ENCODE measurements around the gene ANKRD34A. TPM values are rescaled to one million over a fixed set of nuclear protein-coding genes. Genes with fewer than 3 reads are reported as not detected.

Gene ANKRD34A
- polyA plus RNA-seq, 1 donor = 0.79 TPM

DNA sequence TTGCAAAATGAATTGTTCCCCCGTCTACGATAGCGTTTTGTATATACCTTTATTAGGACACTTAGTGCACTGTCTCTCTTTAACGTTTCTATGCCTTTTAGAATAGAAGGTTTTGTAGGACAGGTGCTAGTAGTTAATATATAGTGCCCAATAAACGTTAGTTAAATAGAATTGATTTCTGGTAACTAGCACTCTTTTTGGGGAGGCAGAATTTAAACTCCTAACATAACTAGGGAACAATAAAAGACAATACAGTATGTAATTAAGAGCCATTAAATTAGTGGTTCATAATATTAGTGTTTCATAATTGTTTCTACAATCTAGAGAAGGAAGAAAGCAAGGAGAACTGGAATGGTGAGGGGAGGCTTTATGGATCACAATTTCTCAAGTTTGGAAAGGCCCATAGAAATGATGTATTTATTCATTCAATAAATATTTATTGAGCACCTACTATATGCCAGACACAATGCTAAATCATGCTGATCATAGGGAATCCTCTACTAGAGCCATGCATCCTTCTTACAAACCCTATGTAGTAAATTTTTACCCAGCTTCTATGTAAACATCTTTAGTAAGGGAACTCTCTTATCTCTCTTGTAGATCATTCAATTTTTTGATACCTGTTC, 857 bp upstream of the ANKRD34A start:
- Histone ChIP-seq H3K4me3 (ENCODE audit: low read length) (peak overlapping the region; percentile 84), H3K36me3 (ENCODE audit: control insufficient read depth, insufficient read depth, low read length) (no peaks in the 10 kb centered on the region), H3K9me3 (ENCODE audit: control insufficient read depth, low read depth, low read length) (peaks cover 2% of the 10 kb centered on the region), H3K4me1 (ENCODE audit: control insufficient read depth, insufficient read depth, low read length) (peaks cover 34% of the 10 kb centered on the region), H3K27ac (ENCODE audit: low read length) (peak overlapping the region; percentile 75), H3K27me3 (ENCODE audit: control insufficient read depth, insufficient read depth, low read length) (peaks cover 37% of the 10 kb centered on the region)
- 0% methylated on average over 1 of the region's 5 CpGs for WGBS (ENCODE audit: insufficient coverage, low lambda C conversion rate)
- DNase-seq = no peak

DNA sequence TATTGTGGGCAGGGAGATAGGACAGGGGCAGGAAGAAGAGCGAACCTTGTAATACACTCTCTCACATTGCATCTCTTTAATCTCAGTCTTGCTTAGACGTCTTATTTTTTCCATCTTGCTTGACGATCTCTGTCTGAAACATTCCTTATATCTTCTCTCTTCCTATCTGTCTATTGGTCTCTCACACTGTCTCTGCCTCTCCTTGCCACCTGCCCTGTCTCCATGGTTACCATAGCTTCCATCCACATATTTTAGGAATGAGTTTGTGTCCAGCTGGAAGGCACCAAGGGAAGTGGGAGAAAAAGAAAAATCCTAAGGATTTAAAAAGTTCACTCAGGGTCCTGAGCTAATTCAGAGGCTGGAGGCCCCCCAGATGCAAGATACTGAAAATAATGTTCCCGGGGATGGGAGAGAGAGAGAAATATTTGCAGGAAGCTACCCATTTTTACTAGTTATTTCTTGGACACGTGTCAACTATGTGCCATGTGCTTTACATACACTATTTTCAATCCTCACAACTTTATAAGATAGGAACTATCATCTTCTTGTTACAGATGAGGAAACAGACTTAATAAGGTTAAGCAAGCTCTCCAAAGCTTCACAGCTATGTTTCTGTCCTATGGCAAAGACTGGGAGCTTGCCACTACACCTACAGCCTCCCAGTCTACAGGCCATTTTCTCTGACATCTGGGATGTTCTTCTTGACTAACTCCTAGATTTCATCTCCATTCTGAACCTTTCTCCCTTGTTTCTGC, 933 bp downstream of the ANKRD34A start:
- no peak overlapping the region for H3K4me3 ChIP-seq (ENCODE audit: low read length)
- peaks cover 54% of the 10 kb centered on the region for H3K27me3 ChIP-seq (ENCODE audit: control insufficient read depth, insufficient read depth, low read length)
- peak overlapping the region; percentile 75 for H3K27ac ChIP-seq (ENCODE audit: low read length)
- peaks cover 2% of the 10 kb centered on the region for H3K9me3 ChIP-seq (ENCODE audit: control insufficient read depth, low read depth, low read length)
- no peaks in the 10 kb centered on the region for H3K36me3 ChIP-seq (ENCODE audit: control insufficient read depth, insufficient read depth, low read length)
- WGBS (ENCODE audit: insufficient coverage, low lambda C conversion rate) = 33% methylated on average over 1 of the region's 5 CpGs
- H3K4me1 ChIP-seq (ENCODE audit: control insufficient read depth, insufficient read depth, low read length) = peaks cover 34% of the 10 kb centered on the region
- no peak for DNase-seq

DNA sequence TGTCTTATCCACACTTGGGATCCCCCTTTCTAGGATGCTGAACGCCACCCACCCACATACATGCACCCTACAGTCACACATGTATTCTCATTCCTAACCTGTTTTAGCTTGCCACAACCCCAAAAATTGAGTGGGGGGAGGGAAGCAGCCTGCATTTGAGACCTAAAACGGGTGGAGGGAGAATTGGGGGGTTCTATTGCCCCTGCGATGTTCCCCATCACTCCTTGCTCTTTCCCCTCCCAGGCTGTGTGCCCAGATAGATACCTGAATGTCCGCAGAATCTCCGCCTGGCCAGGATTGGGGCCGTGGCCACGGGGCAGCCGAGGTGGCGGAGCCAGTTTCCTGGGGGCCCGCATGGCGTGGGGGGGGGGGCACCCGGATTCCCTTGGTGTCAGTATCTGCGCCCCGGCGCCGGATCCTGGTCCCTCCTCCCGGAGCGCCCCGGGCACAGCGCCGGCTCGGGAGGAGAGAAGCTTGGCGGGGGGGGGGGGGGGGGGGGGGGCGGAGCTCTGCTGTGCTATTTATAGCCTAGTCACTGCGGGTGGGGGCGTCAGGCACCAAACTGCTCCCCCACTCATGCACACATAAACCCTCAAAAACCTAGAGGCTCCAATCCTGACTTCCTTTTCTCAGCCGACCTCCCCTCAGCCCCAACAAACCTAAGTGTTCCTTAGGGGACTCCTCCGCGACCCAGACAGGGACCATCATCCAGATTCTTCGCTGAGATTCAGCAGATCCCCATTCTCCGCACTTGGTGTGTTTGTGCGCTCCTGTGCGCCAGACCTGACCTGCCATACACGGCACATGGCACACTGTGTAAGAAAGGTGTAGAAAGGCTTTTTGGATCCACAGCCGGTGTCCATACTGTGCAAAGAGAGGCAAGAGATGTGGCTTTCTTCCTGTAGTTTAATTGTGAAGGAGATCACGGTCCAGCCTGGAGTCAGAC, 1.9 kb downstream of the ANKRD34A start:
- H3K27me3 ChIP-seq (ENCODE audit: control insufficient read depth, insufficient read depth, low read length) = peaks cover 55% of the 10 kb centered on the region
- peaks cover 34% of the 10 kb centered on the region for H3K4me1 ChIP-seq (ENCODE audit: control insufficient read depth, insufficient read depth, low read length)
- DNase-seq = peak in 1 of 2 donors; percentile 29
- H3K36me3 ChIP-seq (ENCODE audit: control insufficient read depth, insufficient read depth, low read length) = no peaks in the 10 kb centered on the region
- H3K4me3 ChIP-seq (ENCODE audit: low read length) = peak overlapping the region; percentile 65
- H3K9me3 ChIP-seq (ENCODE audit: control insufficient read depth, low read depth, low read length) = peaks cover 2% of the 10 kb centered on the region
- no CpG with 5 or more reads among the region's 36 CpGs for WGBS (ENCODE audit: insufficient coverage, low lambda C conversion rate)
- peak overlapping the region; percentile 24 for H3K27ac ChIP-seq (ENCODE audit: low read length)

DNA sequence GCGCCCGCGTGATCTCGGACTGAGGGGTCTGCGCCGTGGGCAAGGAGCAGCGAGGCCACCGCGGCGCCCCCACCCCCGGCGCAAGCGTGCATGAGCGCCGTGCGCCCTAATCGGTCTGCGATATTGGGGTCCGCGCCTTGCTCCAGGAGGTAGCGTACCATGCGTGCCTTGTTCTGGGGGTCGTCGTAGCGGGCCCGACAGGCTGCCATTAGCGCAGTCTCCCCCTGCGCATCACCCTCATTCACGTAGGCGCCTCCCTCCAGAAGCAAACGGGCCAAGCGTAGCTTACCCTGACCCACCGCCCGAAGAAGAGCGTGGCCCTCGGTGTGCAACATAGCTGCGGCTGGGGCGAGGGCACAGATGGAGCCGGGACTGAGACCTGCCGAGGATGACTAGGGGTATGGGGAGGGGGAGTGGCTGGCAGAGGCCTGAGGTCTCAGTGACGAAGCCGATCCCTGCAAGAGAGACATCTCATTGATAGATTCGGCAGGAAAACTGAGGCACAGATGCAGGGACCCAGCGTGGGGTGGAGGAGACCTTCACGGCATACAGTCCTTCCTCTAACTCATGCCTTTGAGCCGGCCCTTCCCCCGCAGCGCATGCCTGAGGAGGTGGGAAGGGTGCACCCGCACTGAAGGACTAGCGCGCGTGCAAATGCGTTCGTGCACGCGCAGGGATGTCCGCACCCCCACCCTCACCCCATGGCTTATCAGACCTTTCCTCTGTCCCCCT, 2.8 kb downstream of the ANKRD34A start:
- Histone ChIP-seq H3K4me1 (ENCODE audit: control insufficient read depth, insufficient read depth, low read length) (peaks cover 34% of the 10 kb centered on the region), H3K27ac (ENCODE audit: low read length) (no peak overlapping the region), H3K36me3 (ENCODE audit: control insufficient read depth, insufficient read depth, low read length) (no peaks in the 10 kb centered on the region), H3K4me3 (ENCODE audit: low read length) (peak overlapping the region; percentile 65), H3K9me3 (ENCODE audit: control insufficient read depth, low read depth, low read length) (peaks cover 2% of the 10 kb centered on the region), H3K27me3 (ENCODE audit: control insufficient read depth, insufficient read depth, low read length) (peaks cover 57% of the 10 kb centered on the region)
- no CpG with 5 or more reads among the region's 57 CpGs for WGBS (ENCODE audit: insufficient coverage, low lambda C conversion rate)
- peak; percentile 23 to 48 for DNase-seq

GRCh38 chr1:145961109-145961424, 3.3 kb downstream of the ANKRD34A start:
- peaks cover 2% of the 10 kb centered on the region for H3K9me3 ChIP-seq (ENCODE audit: control insufficient read depth, low read depth, low read length)
- H3K27me3 ChIP-seq (ENCODE audit: control insufficient read depth, insufficient read depth, low read length) = peaks cover 59% of the 10 kb centered on the region
- no peaks in the 10 kb centered on the region for H3K36me3 ChIP-seq (ENCODE audit: control insufficient read depth, insufficient read depth, low read length)
- no CpG with 5 or more reads among the region's 22 CpGs for whole genome bisulfite sequencing (ENCODE audit: insufficient coverage, low lambda C conversion rate)
- no peak for DNase-seq
- H3K27ac ChIP-seq (ENCODE audit: low read length) = peak overlapping the region; percentile 71
- H3K4me1 ChIP-seq (ENCODE audit: control insufficient read depth, insufficient read depth, low read length) = peaks cover 34% of the 10 kb centered on the region
- peak overlapping the region; percentile 65 for H3K4me3 ChIP-seq (ENCODE audit: low read length)

DNA sequence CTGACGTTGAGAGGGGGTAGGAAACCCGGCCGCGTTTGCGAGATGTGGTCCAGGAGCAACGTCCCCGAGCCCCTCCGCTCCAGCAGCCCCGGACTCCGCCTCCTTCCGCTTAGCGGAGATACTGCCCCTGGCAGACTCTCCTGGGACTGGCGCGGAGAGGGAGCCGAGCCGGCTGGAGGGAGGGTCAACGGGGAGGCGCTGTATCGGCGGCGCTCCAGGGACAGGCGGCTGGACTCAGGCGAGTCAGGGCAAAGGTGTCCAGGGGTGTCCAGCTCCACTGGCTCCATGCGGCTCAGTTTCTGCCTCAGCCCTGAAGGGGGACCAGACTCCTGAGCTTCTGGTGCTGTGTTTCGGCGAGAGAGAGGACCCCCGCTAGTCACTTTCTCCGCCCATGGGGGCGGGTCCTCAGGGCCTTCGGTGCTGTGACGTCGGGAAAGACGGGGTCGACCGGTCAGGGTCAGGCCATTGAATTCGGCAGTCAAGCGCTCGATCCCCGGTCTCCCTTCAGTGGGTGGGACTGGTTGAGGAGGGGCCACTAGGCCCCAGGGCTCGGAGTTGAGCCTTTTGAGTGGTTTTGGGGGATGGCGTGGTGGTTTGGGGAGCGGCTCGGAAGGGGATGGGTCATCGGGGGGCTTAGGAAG, 3.8 kb downstream of the ANKRD34A start:
- Histone ChIP-seq H3K27ac (ENCODE audit: low read length) (peak overlapping the region; percentile 71), H3K9me3 (ENCODE audit: control insufficient read depth, low read depth, low read length) (peaks cover 2% of the 10 kb centered on the region), H3K4me1 (ENCODE audit: control insufficient read depth, insufficient read depth, low read length) (peaks cover 34% of the 10 kb centered on the region), H3K27me3 (ENCODE audit: control insufficient read depth, insufficient read depth, low read length) (peaks cover 61% of the 10 kb centered on the region), H3K36me3 (ENCODE audit: control insufficient read depth, insufficient read depth, low read length) (no peaks in the 10 kb centered on the region), H3K4me3 (ENCODE audit: low read length) (peak overlapping the region; percentile 65)
- no CpG with 5 or more reads among the region's 44 CpGs for WGBS (ENCODE audit: insufficient coverage, low lambda C conversion rate)
- peak; percentile 43 to 68 for DNase-seq

GRCh38 chr1:145959957-145960467, 4.4 kb downstream of the ANKRD34A start:
- DNase-seq = no peak
- Histone ChIP-seq H3K27me3 (ENCODE audit: control insufficient read depth, insufficient read depth, low read length) (peaks cover 61% of the 10 kb centered on the region), H3K36me3 (ENCODE audit: control insufficient read depth, insufficient read depth, low read length) (no peaks in the 10 kb centered on the region), H3K9me3 (ENCODE audit: control insufficient read depth, low read depth, low read length) (peaks cover 2% of the 10 kb centered on the region), H3K4me3 (ENCODE audit: low read length) (peak overlapping the region; percentile 65), H3K4me1 (ENCODE audit: control insufficient read depth, insufficient read depth, low read length) (peaks cover 34% of the 10 kb centered on the region), H3K27ac (ENCODE audit: low read length) (peak overlapping the region; percentile 71)
- WGBS (ENCODE audit: insufficient coverage, low lambda C conversion rate) = no CpG with 5 or more reads among the region's 12 CpGs

DNA sequence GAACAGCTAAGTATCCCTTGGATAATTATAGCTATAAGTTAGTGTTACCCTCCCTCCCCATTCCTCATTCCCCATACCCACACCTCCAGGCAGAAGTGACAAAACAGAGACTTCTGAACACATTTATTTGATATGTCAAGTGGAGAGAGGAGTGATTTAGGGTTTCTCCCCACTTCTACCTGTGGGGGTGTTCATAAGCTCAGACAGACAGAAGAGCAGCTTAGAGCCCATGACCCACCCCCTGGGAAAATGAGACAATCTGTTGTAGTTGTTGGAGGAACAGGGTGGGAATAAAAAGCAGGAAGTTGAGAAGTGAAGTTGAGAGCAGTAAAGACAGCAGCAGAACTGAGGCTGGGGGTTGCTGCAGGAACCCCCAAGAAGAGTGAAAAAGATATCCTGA, 5.0 kb downstream of the ANKRD34A start:
- Histone ChIP-seq H3K27ac (ENCODE audit: low read length) (no peak overlapping the region), H3K27me3 (ENCODE audit: control insufficient read depth, insufficient read depth, low read length) (peaks cover 61% of the 10 kb centered on the region), H3K9me3 (ENCODE audit: control insufficient read depth, low read depth, low read length) (peaks cover 2% of the 10 kb centered on the region), H3K4me3 (ENCODE audit: low read length) (no peak overlapping the region), H3K4me1 (ENCODE audit: control insufficient read depth, insufficient read depth, low read length) (peaks cover 34% of the 10 kb centered on the region), H3K36me3 (ENCODE audit: control insufficient read depth, insufficient read depth, low read length) (no peaks in the 10 kb centered on the region)
- no peak for DNase-seq

GRCh38 chr1:145958734-145959133, 5.6 kb downstream of the ANKRD34A start:
- Histone ChIP-seq H3K4me1 (ENCODE audit: control insufficient read depth, insufficient read depth, low read length) (peaks cover 28% of the 10 kb centered on the region), H3K36me3 (ENCODE audit: control insufficient read depth, insufficient read depth, low read length) (no peaks in the 10 kb centered on the region), H3K27ac (ENCODE audit: low read length) (no peak overlapping the region), H3K9me3 (ENCODE audit: control insufficient read depth, low read depth, low read length) (peaks cover 2% of the 10 kb centered on the region), H3K27me3 (ENCODE audit: control insufficient read depth, insufficient read depth, low read length) (peaks cover 58% of the 10 kb centered on the region), H3K4me3 (ENCODE audit: low read length) (no peak overlapping the region)
- DNase-seq = no peak

Data from large intestine (tissue), 3 donors.